ACHN (cell line): ENCODE measurements around the gene ERBB2.
"Not testable (repeated sequence)": the region's sequence is repeated elsewhere in the genome, so short reads cannot be mapped to it uniquely, and the experiment has no call there.

Source experiments
- DNase-seq: peaks from one replicate; pipeline ENCODE4 v3.0.0-alpha.2; 2015
- in situ Hi-C: cut with HindIII; loops from 2 replicates; pipeline ENCODE4 v1.10.0; 2017; ENCODE audit warnings: low sequenced_read_pairs, low pct_ligation_motif_present, low pct_unique_long_range_greater_than_20kb

Gene ERBB2

GRCh38 chr17:39751016-39751543, 51.2 kb downstream of the ERBB2 start:
- DNase-seq, result no peak
- in situ Hi-C loops, result no loop called here

- DNase-seq, result no peak
- in situ Hi-C loops, result no loop called here
These were observed 51.8 kb downstream of the ERBB2 start for GRCh38 chr17:39751637-39752036.

DNA sequence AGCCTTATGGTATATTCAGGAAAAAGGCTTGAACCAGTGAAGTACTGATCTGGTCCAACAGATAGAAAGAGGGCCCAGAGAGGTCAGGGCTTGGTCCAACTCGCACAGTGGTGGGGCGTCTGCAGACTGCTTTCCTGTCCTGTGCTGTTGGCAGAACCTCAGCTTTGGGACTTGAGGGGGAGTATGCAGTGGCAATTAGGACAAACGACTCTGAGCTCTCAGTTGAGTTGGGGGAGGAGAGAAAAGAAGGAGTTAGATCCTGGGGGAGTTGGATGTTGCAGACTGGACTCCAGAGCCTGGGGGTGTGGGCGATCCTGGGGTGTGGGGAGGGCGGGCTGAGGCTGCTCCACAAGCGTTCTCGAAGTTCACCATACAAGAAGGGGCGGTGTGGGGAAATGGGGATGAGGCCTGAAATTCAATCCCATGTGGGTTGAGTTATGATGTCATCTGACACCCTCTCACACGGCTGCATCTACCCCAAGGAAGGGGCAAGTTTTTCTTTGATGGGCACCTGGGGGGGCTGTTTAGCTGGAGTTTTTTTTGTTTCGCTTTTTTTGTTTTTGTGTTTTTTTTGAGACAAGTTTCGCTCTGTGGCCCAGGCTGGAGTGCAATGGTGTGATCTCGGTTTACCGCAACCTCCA, 52.5 kb downstream of the ERBB2 start:
- in situ Hi-C loops, result no loop called here
- no peak for DNase-seq

DNA sequence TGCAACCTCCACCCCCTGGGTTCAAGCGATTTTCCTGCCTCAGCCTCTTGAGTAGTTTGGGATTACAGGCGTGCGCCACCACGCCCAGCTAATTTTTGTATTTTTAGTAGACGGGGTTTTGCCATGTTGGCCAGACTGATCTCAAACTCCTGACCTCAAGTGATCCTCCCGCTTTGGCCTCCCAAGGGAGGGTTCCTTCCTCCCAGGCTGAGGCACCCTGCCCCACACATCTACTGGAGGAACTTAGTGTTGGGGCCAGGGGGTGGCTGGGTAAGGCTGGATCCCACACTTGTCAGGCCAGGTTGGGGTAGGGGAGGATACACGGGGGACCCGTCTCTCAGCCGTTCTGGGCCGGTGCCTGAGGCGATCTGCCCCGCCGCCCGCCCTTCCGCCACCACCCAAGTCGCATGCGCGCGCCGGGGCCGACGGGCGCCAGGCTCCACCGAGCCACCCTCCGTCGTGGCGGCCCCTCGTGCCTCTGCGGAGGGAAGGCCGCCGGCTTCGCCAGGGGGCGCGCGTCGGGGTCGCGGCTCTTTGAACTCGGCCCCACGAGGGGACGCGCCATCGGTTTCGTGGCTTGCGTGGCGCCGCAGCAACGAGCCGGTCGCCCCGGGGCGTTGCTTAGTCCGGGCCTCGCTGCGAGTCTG, 53.8 kb downstream of the ERBB2 start:
- DNase-seq, result peak; percentile 50
- in situ Hi-C loops, result no loop called here

GRCh38 chr17:39754161-39754957, 54.5 kb downstream of the ERBB2 start:
- in situ Hi-C loops, result no loop called here
- peak; percentile 97 for DNase-seq

- no peak for DNase-seq
- in situ Hi-C loops, result no loop called here
These were observed 55.2 kb downstream of the ERBB2 start for GRCh38 chr17:39754958-39755553.

DNA sequence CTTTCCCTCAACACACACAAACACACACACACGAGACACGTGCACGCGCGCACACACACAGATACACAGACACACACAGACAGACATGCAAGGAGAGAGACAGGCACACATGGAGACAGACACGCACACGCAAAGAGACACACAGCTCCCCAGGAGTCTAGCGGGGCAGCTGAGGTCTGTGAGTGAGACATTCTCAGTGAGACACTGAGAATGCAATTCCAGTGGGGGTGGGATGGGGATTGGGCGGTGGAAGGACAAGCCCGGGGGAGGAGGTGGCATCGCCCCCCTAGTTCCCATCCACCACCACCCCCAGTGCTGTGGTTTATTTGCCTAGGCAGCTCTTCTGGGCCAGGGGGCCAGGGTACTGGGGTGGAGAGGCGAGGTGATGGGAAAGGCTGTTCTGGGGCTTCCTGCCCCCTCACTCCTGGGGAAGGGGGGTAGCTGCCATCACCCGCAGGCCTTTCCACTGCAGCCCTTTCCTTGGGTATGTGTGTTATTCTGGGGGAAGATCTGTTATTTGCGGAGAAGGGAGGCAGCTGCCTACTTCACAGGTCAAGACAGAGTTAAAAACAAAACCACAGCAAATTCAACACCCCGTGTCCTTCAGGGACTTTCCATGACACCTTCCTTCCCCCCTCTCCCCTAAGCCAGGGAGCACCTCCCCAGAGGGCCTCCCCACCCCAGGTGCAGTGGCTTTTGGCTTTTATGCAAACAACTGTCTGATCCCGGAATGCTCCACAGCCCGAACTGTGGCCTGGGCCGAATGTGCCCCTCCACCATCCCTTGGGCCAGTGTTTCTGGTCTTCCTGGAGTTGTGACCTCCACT, 55.9 kb downstream of the ERBB2 start:
- in situ Hi-C loops, result no loop called here
- no peak for DNase-seq

- no peak for DNase-seq
- in situ Hi-C loops, result no loop called here
These were observed 56.7 kb downstream of the ERBB2 start for GRCh38 chr17:39756380-39757079.

DNA sequence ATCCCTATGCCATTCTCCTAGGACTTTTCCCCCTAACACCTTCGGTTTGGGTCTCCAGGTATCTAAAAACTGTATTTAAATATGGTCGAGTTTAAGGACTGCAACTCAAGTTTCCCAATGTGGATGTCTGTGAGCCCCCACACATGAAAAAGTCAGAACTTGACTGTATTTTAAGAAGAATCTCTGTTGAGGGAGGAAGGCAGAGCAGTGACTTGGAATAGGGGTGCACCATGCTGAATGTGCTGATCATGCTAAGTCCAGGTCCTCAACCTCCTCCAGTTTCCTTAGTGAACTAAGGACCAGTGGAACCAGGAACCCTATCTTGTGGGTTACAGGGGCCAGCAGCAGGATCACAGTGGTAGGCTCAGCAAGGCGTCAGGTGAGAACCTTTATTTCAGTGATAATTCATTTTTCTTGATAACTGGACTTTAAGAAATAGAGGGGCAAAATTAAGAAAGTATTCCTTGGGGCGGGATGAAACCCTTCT, 57.4 kb downstream of the ERBB2 start:
- no peak for DNase-seq
- in situ Hi-C loops, result no loop called here

DNA sequence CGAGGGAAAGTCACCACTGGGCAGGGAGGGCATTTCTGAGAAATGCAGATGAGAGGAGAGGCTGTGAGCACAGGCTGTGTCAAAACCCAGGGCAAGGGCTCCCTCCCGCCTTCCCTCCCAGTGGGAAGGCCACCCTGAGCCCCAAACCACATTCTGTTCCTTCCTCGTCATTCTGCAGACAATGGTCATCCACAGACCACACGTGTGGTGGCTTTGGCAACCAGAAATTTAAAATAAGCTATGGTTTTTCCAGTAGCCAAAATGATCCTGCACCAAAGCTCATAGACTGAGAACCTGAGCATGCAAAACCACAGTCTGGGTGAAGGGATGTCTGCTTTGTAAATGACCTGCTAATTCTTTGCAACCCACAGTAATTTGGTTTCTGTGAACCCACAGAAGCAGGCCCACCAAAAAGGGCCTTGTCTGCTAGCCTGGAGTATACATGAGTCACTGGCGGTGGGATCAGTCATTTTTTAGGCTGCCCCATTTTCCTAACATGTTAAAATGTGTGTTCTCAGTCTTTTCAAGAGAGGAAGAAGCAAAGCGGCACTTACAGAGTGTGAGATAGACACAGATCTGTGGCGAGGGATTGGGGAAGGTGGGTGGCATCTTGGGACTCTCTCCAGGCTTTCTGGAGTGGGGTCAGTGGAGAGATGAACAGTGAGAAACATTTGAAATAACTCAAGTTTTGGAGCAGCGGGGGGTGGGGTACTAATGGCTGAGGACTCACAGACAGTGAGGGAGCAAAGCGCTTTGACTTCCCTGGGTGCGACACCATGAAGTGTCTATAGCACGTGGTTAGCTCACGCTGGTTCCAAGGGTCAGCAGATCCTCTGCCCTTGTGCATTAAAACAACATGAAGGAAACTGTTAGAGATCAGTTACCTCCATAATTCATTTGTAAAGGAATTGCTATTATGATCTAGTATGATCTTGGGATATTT, 58.3 kb downstream of the ERBB2 start:
- in situ Hi-C loops, result no loop called here
- no peak for DNase-seq

- DNase-seq, result no peak
- in situ Hi-C loops, result no loop called here
These were observed 59.3 kb downstream of the ERBB2 start for GRCh38 chr17:39759204-39759603.

GRCh38 chr17:39761861-39762496, 62.1 kb downstream of the ERBB2 start:
- no peak for DNase-seq
- in situ Hi-C loops, result no loop called here

DNA sequence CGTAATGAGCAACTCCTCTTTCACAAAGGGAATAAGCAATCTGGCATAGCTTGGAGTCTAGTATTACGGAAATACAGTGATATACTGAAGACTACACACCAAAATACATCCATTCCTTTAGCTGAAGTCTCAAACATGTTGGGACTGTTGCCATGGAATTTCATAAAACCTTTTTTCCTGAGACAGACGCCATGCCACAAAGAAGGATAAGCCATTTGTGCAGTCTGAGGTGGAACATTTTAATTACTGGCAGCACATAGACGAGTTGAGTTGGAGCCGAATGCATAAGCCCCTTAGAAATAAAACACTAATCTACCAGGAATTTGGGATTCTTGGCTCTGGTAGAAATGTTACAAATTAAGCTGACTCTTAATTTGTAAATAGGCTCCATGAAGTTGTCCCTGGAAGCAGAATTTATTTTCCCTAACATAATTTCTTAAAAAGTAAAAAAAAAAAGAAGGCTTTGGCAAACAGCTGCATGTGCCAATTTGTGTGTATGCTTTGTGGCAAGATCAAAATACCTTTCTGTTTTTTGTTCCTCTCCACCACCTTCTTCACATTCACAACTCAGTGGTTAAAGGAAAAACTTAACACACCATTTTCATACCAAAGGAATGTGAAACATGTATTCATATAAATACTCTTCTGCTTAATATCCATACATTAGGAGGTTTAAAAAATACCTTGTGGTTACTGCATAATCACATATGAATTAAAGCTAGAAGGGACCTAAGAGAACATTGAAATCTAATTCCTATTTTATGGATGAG, 63.4 kb downstream of the ERBB2 start:
- in situ Hi-C loops, result no loop called here
- DNase-seq, result no peak

- in situ Hi-C loops, result not testable (repeated sequence)
These were observed 64.3 kb downstream of the ERBB2 start for GRCh38 chr17:39764171-39764570.

GRCh38 chr17:39765175-39765574, 65.3 kb downstream of the ERBB2 start:
- in situ Hi-C loops, result no loop called here
- no peak for DNase-seq

More at GRCh38 chr17:39764171-39764570, 64.3 kb downstream of the ERBB2 start:
- not testable (repeated sequence) for DNase-seq
